Testis (tissue), 3 donors: Measurements from ENCODE around the gene PMS2. TPM values are rescaled to one million over a fixed set of nuclear protein-coding genes. Genes with fewer than 3 reads are reported as not detected.
"Not testable (repeated sequence)": the region's sequence is repeated elsewhere in the genome, so short reads cannot be mapped to it uniquely, and the experiment has no call there.

ENCODE experiments used
- DNase-seq: peaks from one replicate; pipeline ENCODE4 v3.0.0-alpha.2; 2019
- H3K27ac ChIP-seq, 2 donors: fragments of 200-600 bp; sonication (generic); one replicate each; pipeline ENCODE4 v1.5.1; 2019
- H3K27me3 ChIP-seq: fragments of 200-600 bp; sonication (generic); one replicate; pipeline ENCODE4 v1.5.1; 2019
- H3K36me3 ChIP-seq: fragments of 200-600 bp; sonication (generic); one replicate; pipeline ENCODE4 v1.5.1; 2017; ENCODE audit warnings: low read depth; ENCODE audit errors: missing control alignments
- H3K4me1 ChIP-seq: fragments of 200-600 bp; sonication (generic); one replicate; pipeline ENCODE4 v1.5.1; 2019
- H3K4me3 ChIP-seq, 2 donors: fragments of 200-600 bp; sonication (generic); one replicate each; pipeline ENCODE4 v1.5.1; 2017 to 2019
- H3K9me3 ChIP-seq: fragments of 200-600 bp; sonication (generic); one replicate; pipeline ENCODE4 v1.5.1; 2017
- WGBS, 2 donors: methylation state at CpG; one replicate each; pipeline ENCODE4 v1.1.5; 2018; 5-methylcytosine and 5-hydroxymethylcytosine counted together
- intact Hi-C: fragments of 100-400 bp; cut with DNase I; formaldehyde crosslinking; loops from one replicate; pipeline ENCODE4 v1.15.1; 2023; ENCODE audit warnings: low total_unique reads
- polyA plus RNA-seq: library from polyadenylated mRNA; stranded (reverse); fragments of 350-450 nt; fragmentation: Illumina TruSeq; extraction: RNeasy Lipid Tissue Mini Kit (QIAGEN cat#74804); gene quantifications from one replicate; pipeline ENCODE4 v1.2.3, GENCODE V29; 2014; ENCODE audit warnings: low read depth, low replicate concordance; ENCODE audit not compliant: insufficient read depth
- small RNA-seq, 2 donors: library from RNA; depleted of rRNA; stranded (forward); fragments of <200 nt; gene quantifications; one replicate each; pipeline ENCODE3, GENCODE V24; 2016
- total RNA-seq, 2 donors: library from RNA; depleted of rRNA; stranded (reverse); fragments of >200 nt; gene quantifications; one replicate each; pipeline ENCODE4 v1.2.3, GENCODE V29; 2016

PMS2 gene
- total and polyA plus RNA-seq, 3 donors from 2014 or later, result 9.2 to 13.3 (median 9.9) TPM

DNA sequence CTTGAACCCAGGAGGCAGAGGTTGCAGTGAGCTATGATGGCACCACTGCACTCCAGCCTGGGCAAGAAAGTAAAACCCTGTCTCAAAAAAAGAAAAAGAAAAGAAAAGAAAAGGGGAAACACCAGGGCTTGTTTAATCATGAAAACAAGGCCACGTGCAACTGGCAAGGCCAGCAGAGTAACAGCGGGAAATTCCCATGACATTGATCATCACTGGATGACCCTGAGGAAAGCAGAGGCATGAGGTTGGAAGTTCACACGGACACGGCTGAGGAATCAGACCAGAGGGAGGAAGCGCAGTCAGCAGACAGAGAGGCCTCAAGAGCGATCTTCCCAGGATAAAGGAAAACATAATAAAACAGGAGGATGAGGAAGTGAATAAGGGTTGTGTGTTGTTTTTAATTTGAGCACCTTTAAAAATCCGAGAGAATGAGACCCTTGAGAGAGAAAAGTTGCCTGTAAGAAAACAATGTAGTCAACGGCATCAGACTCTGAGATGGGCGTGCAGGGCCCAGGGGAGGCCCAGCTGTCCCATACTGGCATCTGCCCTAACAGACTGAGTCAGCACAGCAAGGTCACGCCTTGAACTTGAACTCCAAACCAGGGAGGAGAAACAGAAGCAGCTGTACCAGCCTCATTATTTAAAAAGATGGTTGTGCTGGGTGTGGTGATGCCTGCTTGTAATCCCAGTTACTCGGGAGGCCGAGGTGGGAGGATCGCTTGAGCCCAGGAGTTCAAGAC, 76.8 kb downstream of the PMS2 start:
- 43 to 71% methylated on average over 4 to 8 of the region's 13 CpGs for WGBS, 2 donors
- peak; percentile 67 for DNase-seq
- intact Hi-C loops, H3K4me3 ChIP-seq, H3K36me3 ChIP-seq, H3K27ac ChIP-seq, H3K4me1 ChIP-seq, H3K9me3 ChIP-seq, H3K27me3 ChIP-seq: not testable (repeated sequence)

DNA sequence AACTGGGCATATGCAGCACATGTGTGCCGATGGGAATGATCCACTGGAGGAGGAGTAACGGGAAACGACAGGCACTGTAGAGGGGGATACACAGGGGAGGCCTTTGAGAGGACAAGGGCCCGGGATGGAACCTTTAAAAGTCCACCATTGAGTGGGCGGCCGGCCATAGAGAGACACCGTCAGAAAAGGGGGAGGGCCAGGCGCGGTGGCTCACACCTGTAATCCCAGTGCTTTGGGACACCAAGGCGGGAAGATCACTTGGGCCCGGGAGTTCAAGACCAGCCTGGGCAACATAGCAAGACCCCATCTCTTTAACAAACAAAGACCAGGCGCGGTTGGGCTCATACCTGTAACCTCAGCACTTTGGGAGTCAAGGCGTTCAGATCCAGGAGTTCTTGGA, 77.6 kb downstream of the PMS2 start:
- H3K27me3 ChIP-seq, H3K4me1 ChIP-seq, intact Hi-C loops, DNase-seq, H3K36me3 ChIP-seq, H3K4me3 ChIP-seq, H3K27ac ChIP-seq, H3K9me3 ChIP-seq: not testable (repeated sequence)
- WGBS, 2 donors, result 93 to 96% methylated on average over 14 of the region's 14 CpGs

DNA sequence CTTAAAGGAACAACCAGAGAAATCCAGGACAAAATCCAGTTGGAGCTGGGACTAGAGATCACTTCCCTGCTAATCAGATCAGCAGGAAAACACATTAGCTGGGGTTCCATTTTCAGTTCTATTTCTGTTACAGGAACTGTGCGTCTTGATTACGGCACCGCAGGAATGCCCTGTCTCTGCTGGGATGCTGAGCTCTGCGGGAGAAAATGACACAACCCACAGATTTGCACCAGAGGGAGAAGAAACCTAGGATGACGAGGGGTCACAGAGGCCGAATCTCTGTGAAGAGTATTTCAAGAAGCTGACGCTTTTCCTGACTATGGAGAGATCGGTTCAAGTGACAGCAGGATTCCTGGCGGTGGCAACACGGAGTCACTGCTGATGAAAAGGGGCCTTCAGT, 78.6 kb downstream of the PMS2 start:
- WGBS, 2 donors, result no CpG with 5 or more reads among the region's 10 CpGs
- H3K4me1 ChIP-seq, DNase-seq, intact Hi-C loops, H3K27me3 ChIP-seq, H3K4me3 ChIP-seq, H3K9me3 ChIP-seq, H3K36me3 ChIP-seq, H3K27ac ChIP-seq: not testable (repeated sequence)

DNA sequence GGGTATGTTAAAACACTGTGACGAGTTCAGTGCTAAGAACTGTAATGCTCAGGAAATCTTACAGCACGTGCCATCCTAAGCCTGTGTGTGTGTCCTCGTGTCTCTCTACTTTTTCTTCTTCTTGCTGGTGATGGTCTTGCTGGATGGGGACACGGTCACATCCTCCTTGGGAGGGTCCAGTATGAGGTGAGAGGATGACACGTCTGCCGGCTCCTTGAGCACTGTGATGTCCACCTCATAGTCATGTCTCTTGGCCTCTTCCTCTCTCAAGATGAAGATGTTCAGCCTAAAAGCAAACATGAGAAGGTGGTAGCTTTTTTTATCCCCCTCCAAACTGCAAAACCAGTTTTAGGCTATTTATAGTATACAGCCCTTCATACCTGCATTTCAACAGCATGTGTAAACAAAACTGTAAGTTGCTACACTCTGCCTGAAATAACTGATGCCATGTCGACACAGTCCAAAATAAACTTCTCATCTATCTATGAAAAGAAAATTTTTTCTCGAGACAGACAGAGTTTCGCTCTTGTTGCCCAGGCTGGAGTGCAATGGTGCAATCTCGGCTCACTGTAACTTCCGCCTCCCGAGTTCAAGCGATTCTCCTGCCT, 82.5 kb downstream of the PMS2 start:
- H3K4me1 ChIP-seq, DNase-seq, intact Hi-C loops, H3K27me3 ChIP-seq, H3K4me3 ChIP-seq, H3K9me3 ChIP-seq, H3K36me3 ChIP-seq, H3K27ac ChIP-seq: not testable (repeated sequence)
- no CpG with 5 or more reads among the region's 13 CpGs for WGBS, 2 donors

DNA sequence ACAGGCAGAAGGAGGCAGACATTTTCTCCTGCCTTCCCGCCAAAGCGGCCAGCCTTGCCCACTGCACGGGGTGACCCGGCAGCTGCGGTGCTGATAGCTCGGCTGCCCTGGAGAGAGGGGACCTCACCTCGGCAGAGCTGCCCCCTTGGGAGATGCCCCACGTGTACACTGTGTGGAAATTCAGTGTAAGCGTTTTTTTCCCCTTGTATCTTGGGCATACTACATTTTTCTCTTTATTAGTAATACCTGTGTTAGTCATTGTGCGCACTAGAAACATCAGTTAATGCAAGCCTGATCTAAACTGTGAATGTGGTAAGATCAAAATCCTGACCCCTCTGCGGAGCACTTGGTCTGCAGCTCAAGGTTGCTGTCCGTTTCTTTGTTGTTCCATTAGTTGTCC, 84.2 kb downstream of the PMS2 start:
- no CpG with 5 or more reads among the region's 12 CpGs for WGBS, 2 donors
- H3K4me1 ChIP-seq, H3K27me3 ChIP-seq, H3K9me3 ChIP-seq, DNase-seq, H3K36me3 ChIP-seq, H3K27ac ChIP-seq, H3K4me3 ChIP-seq, intact Hi-C loops: not testable (repeated sequence)

DNA sequence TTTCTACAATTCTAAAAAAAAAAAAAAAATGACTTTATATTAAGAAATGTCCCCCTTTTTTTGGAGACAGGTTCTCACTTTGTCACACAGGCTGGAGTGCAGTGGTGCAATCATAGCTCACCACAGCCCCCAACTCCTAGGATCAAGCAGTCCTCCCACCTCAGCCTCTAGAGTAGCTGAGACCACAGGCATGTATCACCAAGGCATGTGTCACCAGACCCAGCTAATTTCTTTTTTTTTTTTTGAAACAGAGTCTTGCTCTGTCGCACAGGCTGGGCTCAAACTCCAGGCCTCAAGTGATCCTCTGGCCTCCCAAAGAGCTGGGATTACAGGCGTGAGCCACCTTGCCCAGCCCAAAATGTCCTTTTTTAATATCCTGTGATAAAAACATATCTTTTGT, 84.7 kb downstream of the PMS2 start:
- DNase-seq, H3K36me3 ChIP-seq, H3K27me3 ChIP-seq, H3K27ac ChIP-seq, H3K4me1 ChIP-seq, intact Hi-C loops, H3K9me3 ChIP-seq, H3K4me3 ChIP-seq: not testable (repeated sequence)
- WGBS, 2 donors, result 80% methylated on average over 1 of the region's 2 CpGs; no CpG with 5 or more reads in 1 of the 2 donors

Small RNA genes lying within 50 kb of the gene (small RNA-seq; reads per million reads assigned to genes)
- gene RF00019 (0 reads per million in 2 donors), gene RNU6-218P (0 reads per million in 2 donors), gene SNORA80D (3.2 to 4.5 reads per million in 2 donors)

Other genes starting within 250 kb of the PMS2 start
- gene RNF216, start 227.4 kb downstream of the PMS2 start, total RNA-seq, result 100 to 1,000 TPM in 1 of 2 donors, 10 to 100 TPM in 1; 96.4 to 112 TPM
- 78.6 TPM for gene RNF216, start 227.4 kb downstream of the PMS2 start, polyA plus RNA-seq
- gene OCM, start 128.3 kb downstream of the PMS2 start, total RNA-seq, result 1 to 10 TPM; 1.2 to 1.6 TPM
- 2.3 TPM for gene OCM, start 128.3 kb downstream of the PMS2 start, polyA plus RNA-seq
- gene CCZ1, start 110.3 kb downstream of the PMS2 start, total RNA-seq, result 10 to 100 TPM; 47.4 to 56.1 TPM
- 48.0 TPM for gene CCZ1, start 110.3 kb downstream of the PMS2 start, polyA plus RNA-seq
- gene RSPH10B, start 38.4 kb downstream of the PMS2 start, total RNA-seq, result 10 to 100 TPM; 19.0 to 53.0 TPM
- gene RSPH10B, start 38.4 kb downstream of the PMS2 start, polyA plus RNA-seq, result 54.7 TPM
- gene AIMP2, start 223 bp upstream of the PMS2 start, total RNA-seq, result 10 to 100 TPM; 53.0 to 63.4 TPM
- gene AIMP2, start 223 bp upstream of the PMS2 start, polyA plus RNA-seq, result 121 TPM
- 1 to 10 TPM; 6.8 to 8.4 TPM for gene ANKRD61, start 22.3 kb upstream of the PMS2 start, total RNA-seq
- 17.3 TPM for gene ANKRD61, start 22.3 kb upstream of the PMS2 start, polyA plus RNA-seq
- 100 to 1,000 TPM; 278 to 286 TPM for gene EIF2AK1, start 50.1 kb upstream of the PMS2 start, total RNA-seq
- gene EIF2AK1, start 50.1 kb upstream of the PMS2 start, polyA plus RNA-seq, result 44.5 TPM
- gene USP42, start 95.9 kb upstream of the PMS2 start, total RNA-seq, result 10 to 100 TPM; 35.1 to 47.2 TPM
- gene USP42, start 95.9 kb upstream of the PMS2 start, polyA plus RNA-seq, result 39.3 TPM